ENCODE measurements around the gene SIRPA.

GRCh38 chr20:1846876-1847275 lies 48.3 kb upstream of the SIRPA start:
- TF ChIP-seq FOXP2 (optimal IDR thresholded peaks at IDR 0.05; ENCODE audit: borderline replicate concordance, extremely low read depth, extremely low read length, insufficient read depth) (no peak), POLR2AphosphoS5 (IDR thresholded peaks at IDR 0.05; ENCODE audit: low read depth, low read length) (no peak), REST (IDR thresholded peaks at IDR 0.05; ENCODE audit: insufficient read depth in 1 of 2, low read depth in 2 of 2, low read length in 2 of 2) (no peak), SIN3A (IDR thresholded peaks at IDR 0.05; ENCODE audit: borderline replicate concordance, insufficient read depth, low read length) (no peak), TAF1 (IDR thresholded peaks at IDR 0.05; ENCODE audit: borderline replicate concordance, insufficient read depth, low read length) (no peak)

All from PFSK-1 (cell line).